T-helper 22 cell (primary cell): ENCODE results near the gene SYNE3.
A peak's percentile ranks its signal among the peaks of the same experiment; 100 is the strongest.

ENCODE experiments used
- DNase-seq: peaks from one replicate; pipeline ENCODE4 v3.0.0-alpha.2; 2020; ENCODE audit warnings: low read depth

The SYNE3 gene

DNA sequence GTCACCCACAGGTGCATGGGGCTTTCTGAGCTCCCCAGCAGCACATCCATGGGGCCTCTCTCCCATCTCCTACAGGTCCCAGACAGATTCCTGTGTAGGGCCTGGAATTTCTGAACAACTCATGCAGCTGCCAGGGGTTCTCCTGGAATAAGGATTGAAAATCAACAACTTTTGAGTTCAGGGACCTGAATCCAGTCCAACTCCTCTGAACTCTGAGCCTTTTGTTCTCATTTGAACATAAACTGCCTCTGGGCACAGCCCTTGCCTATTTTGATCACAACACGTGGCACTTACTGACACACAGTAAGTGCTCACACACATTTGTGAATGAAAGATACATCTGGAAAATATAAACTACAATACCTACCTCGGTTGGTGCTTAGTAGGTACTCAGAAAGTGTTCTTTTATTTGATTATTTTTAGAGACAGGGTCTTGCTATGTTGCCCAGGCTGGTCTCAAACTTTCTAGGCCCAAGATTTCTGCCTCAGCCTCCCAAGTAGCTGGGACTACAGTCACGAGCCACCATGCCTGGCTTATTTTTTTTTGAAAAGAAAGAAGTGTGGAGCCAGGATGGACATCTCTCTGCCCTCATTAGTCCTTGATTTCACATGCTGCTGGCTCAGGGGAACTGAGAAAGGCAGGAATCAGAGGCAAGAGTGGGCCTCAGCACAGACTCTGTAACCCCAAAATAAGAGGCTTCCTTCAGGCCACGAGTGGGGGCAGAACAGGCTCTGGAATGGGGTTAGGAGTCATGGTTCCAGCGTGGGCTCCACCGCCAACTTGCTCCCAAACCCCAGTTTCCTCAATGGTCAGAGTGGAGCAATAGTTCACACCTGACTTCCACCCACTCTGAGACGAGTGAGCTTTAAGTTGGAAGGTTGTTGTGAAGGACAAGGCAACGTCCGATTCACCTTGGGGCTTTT is 27.0 kb downstream of the SYNE3 start:
- no peak for DNase-seq

DNA sequence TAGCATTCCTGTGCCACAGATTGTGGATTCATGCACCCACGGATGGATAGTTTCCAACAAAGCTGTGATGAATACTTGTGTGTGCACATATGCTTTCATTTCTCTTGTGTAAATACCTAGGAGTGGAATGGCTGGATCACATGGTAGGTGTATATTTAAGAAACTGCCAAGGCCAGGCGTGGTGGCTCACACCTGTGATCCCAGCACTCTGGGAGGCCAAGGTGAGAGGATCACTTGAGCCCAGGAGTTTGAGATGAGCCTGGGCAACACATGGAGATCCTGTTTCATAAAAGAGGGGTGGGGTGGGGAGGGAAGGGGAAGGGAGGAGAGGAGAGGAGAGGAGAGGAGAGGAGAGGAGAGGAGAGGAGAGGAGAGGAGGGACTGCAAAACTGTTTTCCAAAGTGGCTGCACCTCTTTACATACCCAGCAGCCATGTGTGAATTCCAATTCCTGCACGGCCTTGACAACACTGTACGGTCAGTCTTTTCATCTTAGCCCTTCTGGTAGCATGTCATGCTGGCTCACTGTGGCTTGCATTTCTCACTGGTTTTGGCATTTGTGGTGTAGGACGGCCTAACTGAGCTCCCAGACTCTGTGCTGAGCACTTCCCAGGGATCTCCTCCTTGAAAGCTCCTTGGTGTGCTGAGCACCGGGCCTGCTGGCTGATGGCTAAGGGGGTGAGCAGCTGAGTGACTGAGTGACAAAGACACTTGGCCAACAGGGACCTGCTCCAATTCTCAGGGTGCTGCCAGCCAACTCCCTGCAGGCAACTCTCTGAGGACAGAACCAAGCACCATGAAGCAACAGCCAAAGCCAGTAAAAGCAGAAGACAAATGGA is 27.9 kb downstream of the SYNE3 start:
- DNase-seq: no peak

GRCh38 chr14:95487669-95488084 is 28.8 kb downstream of the SYNE3 start:
- no peak for DNase-seq

GRCh38 chr14:95486875-95487668 is 29.4 kb downstream of the SYNE3 start:
- DNase-seq: no peak

DNA sequence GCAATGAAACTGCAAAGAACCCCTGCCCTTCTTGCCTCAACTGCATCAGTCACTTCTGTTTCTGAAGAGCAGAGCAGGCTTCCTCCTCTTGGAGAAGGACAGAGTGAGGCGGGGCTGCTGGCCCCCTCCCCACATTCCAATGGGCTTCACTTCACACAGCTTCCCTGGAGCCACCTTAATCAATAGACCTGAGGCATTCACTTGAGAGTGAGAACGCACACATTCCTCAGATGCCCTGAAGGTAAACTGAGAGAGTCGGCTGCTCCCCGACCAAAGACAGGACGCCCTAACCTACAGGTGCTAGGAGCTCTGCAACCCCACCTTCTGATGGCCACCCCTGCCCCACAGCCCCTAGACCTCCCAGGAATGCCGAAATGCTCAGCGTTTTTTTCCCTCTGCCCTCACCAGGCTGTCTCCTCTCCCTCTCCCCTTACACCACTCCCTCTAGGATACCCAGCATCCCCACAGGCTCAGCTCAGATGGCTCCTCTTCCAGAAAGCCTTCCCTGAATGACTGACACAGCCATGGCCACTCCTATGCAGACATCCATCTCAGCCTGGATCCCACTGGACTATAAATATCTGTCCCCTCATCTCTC is 31.1 kb downstream of the SYNE3 start:
- DNase-seq: no peak

DNA sequence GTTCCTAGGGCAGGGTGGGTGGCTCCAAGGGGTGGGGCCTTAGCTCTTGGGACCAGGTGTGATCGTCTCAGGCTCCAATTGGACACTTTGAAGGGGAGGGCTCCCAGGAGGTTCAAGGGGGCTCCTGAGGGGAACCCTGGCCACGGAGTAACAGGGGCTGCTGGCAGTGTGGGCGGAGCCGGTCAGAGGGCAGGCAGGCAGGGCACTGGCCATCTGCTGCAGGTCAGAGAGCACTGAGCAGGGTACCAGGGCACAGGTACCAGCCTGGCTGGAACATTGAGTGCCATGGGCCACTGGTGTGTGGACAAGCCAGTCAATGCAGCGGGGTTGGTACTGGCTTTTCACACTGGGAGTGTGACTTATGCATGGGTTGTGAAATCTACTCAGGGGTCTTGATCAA is 32.2 kb downstream of the SYNE3 start:
- DNase-seq: no peak

DNA sequence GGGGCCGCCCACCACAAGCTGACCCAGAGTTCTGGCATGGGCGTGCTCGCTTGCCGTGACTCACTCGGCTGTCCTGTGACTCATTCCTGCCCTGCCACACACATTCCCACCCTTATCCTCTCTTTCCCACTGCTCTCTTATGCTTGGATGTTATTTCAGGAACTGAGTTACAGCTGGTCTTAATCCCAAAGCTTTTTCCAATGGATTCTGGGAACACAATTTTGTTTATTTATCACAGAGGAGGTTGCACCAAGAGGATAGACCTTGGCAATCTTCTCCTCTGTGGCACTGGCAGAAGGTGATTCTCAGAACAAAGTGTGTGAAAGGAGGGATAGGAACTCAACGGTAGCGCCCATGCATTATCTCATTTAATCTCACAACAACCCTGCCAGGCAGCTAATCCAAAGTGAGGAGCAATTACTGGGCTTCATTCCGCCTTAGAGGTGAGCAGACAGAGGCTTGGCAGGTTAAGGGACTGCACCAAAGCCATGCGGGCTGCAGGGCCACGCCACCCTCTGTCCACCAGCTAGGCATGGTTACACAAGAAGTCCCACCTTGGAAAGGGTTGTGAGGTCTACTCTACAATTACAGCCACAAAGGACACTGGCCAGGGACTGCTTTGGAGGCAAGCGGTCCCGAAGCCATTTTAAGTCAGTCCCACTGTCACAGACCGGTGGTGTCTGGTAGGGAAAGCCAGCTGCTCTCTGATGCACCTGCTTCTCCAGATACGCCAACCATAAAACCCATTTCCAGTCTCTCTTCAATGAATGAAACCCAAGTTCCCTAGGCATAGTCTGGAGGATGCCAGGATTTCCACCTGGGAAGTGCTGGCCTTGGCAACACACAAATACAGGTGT is 32.9 kb downstream of the SYNE3 start:
- DNase-seq: no peak

DNA sequence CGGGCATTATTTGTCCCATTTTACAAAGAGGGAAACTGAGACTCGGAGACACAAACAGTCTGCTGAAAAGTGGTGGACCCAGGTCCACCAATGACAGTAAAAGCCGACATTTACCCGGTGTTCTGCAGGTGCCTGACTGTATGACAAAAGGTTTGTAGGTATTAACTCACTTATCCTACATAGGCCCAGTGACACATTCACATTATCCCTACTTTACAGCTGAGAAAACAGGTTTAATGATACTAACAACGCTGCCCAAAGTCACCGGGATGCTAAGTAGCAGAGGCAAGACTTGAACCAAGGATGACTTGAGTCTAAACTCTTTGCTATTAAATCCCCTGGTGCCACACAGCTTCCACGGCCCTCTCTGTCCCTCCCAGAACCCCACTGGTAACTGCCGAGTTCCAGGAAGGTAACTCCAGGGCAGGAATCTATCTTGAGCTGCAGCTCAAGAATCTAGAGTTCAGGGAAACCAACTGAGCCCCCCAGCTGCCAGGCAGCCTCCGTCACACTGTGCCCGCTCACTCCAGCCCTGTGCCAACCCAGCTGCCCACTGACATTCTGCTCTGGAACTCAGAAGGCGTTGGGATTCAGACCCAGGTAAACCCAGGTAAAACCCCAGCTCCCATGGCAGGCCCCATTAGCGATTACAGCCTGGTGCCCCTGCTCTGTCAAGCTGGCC is 33.7 kb downstream of the SYNE3 start:
- no peak for DNase-seq

DNA sequence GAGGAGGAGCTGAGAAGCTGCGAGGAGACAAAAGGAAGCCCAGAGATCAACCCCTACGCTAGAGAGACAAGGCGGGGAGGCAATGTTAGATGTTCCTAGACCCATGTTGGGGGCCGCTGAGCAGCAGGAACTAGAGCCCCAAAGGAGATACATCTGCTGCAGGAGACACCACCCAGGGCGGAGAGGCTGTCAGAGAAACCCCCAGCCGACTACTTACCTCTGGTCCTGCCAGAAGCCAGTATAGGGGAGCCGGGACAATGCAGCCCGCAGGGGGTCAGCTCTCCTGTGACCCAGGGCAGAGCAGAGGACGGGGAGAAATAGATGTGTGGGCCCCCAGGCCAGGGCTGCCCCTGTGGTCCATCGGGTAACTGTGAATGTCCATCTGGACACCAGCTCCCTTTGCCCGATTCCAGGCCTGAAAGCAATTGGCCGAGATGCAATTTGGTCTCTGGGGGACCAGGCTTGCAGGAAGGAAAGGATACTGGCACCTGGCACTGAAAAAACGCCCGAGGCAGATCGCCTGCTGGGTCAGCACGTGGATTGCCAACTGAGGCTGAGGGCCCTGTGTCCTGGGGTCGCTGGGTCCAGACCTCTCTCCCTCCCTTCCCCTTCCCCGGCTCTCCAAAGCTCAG is 34.9 kb downstream of the SYNE3 start:
- DNase-seq: no peak

DNA sequence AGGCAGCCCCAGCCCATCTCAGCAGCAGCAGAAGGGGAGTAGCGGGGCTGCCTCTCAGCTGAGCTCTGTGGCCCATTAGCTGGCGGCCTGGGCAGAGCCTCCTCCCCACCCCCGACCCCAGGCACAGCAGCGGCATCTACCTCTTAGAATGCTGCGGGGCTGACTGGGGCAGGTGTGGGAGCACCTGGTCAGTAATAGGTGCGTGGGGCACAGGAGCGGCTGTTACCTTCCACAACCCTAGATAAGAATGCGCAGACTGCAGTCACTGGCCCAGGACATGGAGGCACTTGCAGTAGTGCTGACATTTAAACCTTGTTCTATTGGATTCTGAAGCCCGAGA is 35.6 kb downstream of the SYNE3 start:
- no peak for DNase-seq

GRCh38 chr14:95480109-95480886 is 36.2 kb downstream of the SYNE3 start:
- peak; percentile 71 for DNase-seq

DNA sequence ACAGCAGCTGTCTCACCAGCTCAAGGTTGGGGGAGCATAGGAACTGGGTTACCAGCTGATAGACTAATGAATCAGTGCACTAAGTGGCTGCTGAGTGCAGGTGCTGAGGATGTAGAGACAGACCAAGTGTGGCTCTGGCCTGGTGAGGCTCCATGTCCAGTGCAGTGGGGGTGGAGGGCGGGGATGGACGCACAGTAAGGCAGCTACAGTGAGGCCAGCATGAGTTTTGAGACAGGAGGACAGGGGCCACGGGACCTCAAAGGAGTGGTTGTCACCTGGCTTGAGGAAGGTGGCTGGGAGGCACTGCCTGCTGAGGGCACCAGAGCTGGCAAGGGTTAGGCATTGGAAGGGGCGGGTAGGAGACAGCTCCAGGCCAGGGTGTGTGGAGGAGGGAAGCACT is 37.0 kb downstream of the SYNE3 start:
- no peak for DNase-seq

DNA sequence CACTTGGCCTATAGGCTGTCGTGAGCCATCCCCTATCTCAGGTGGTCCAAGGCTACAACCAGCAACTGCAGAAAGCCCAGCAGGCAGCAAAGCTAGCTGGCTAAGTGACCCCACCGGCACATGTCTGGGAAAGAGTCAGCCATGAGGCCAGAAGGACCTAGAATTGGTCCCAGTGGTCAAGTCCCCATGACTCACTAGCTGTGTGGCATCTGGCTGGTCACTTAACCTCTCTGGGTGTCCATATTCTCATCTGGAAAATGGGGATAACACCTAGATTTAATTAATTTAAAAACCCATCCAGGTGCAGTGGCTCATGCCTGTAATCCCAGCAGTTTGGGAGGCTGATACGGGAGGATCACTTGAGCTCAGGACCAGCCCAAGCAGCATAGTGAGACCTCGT is 37.6 kb downstream of the SYNE3 start:
- no peak for DNase-seq

GRCh38 chr14:95478309-95478708 is 38.1 kb downstream of the SYNE3 start:
- DNase-seq: no peak

DNA sequence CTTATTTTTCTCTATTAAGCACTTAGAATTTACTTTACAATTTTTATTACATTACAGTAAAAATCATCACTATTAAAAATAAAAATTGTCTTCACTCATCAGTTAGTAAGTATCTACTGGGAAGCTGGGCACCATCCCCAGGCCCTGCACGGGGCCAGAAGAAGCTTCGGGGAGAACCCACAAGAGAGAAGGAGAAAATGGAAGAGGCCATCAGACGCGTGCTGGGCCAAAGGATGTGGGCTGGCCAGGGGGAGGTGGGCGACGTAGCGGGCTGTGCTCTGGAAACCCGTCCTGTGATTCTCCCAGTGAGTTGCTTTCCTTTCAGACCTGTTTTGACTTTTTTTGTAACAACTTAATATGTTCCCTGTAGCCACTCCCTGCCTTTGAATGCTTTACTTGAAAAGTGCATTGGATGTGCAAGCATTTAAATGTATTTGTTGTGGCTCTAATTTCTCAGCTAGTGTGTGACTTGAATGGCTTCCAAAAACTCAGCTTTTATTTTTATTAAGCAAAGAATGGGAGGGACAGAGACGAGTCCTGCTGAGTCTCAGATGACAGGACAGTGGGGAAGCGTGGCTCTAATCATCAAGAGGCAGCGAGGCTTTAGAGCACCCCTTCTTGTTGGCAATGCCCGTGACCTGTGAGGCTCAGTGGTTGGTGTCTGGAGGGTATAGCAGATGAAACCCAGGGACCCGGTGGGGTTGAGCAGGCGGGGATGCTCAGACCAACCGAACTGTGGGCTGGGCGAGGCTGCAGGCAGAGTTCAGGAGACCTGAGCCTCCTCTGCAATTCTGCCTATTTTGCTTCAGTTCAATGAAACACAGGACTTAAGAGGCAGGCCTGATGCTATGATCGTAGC is 38.8 kb downstream of the SYNE3 start:
- DNase-seq: no peak

GRCh38 chr14:95476747-95477146 is 39.7 kb downstream of the SYNE3 start:
- DNase-seq: no peak

GRCh38 chr14:95475540-95476240 is 40.8 kb downstream of the SYNE3 start:
- no peak for DNase-seq

- DNase-seq: no peak
These were observed 41.5 kb downstream of the SYNE3 start for GRCh38 chr14:95474941-95475340.
